A549 treated with dexamethasone at 1 μM for 4 hours (cell line): Measurements from ENCODE around the gene CAPN5. TPM values are rescaled to one million over a fixed set of nuclear protein-coding genes. Genes with fewer than 3 reads are reported as not detected.

Experiments used
- total RNA-seq: library from RNA; stranded (reverse); fragments of 200-300 nt; extraction: Qiagen RNA extraction; gene quantifications from 5 replicates; pipeline ENCODE4 v1.2.3, GENCODE V29; 2022

The CAPN5 gene
- total RNA-seq = 6.3 to 10.0 TPM (median 8.6 TPM) in 5 replicates

GRCh38 chr11:77066229-77067042 lies at the start of gene CAPN5:
TSS of gene CAPN5 (plus strand) at chr11:77066971. CDS start at chr11:77084887, 17,916 bp downstream.

GRCh38 chr11:77102246-77103210 lies 35.8 kb downstream of the CAPN5 start, which contains the start of gene OMP:
TSS of gene OMP (plus strand) at chr11:77102840. CDS start at chr11:77102840, 0 bp downstream.

DNA sequence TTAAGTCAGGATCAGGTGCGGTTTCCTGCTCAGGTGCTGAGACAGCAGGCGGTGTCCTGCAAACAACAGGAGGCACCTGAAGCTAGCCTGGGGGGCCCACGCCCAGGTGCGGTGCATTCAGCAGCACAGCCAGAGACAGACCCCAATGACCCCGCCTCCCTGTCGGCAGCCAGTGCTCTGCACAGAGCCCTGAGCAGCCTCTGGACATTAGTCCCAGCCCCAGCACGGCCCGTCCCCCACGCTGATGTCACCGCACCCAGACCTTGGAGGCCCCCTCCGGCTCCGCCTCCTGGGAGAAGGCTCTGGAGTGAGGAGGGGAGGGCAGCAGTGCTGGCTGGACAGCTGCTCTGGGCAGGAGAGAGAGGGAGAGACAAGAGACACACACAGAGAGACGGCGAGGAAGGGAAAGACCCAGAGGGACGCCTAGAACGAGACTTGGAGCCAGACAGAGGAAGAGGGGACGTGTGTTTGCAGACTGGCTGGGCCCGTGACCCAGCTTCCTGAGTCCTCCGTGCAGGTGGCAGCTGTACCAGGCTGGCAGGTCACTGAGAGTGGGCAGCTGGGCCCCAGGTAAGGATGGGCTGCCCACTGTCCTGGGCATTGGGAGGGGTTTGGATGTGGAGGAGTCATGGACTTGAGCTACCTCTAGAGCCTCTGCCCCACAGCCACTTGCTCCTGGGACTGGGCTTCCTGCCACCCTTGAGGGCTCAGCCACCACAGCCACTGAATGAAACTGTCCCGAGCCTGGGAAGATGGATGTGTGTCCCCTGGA lies 61.3 kb downstream of the CAPN5 start, which contains the start of gene MYO7A:
Gene MYO7A, plus strand, starts transcription at position 327 of the 772 bp plus-strand sequence. CDS start 2,389 bp downstream, outside the sequence.

Other genes starting within 250 kb of the CAPN5 start
- gene ACER3, start 206.1 kb upstream of the CAPN5 start, total RNA-seq = 13.8 to 25.2 TPM (median 21.8 TPM) in 5 replicates
- 0.76 to 1.9 TPM (median 1.3 TPM) in 5 replicates for gene B3GNT6, start 32.6 kb upstream of the CAPN5 start, total RNA-seq
- gene OMP, start 35.9 kb downstream of the CAPN5 start, total RNA-seq = not detected in 5 replicates
- 0.92 to 1.4 TPM (median 1.3 TPM) in 5 replicates for gene MYO7A, start 61.3 kb downstream of the CAPN5 start, total RNA-seq
- not detected in 5 replicates for gene GDPD4, start 234.7 kb downstream of the CAPN5 start, total RNA-seq